SK-N-SH treated with all-trans-retinoic acid at 6 μM for 48 hours (cell line): Measurements from ENCODE around the gene OPA3.

ENCODE experiments used
- ATAC-seq: fragments of 200-7000 bp; cut with Tn5 transposase; 3 replicates; pipeline ENCODE4 v1.9.1; 2020; ENCODE audit warnings: mild to moderate bottlenecking, moderate library complexity
- ARNTL ChIP-seq: fragments of 450-650 bp; formaldehyde crosslinking; IDR thresholded peaks from 2 replicates; pipeline ENCODE4 v1.5.0; 2020; ENCODE audit warnings: low read depth, mild to moderate bottlenecking, moderate library complexity, borderline replicate concordance
- BACH2 ChIP-seq: fragments of 250-450 bp; sonication (Bioruptor Pico); IDR thresholded peaks from 2 replicates; pipeline ENCODE4 v1.9.0; 2021; ENCODE audit warnings: mild to moderate bottlenecking, borderline replicate concordance
- CREB5 ChIP-seq: fragments of 250-450 bp; sonication (Bioruptor Pico); IDR thresholded peaks from 2 replicates; pipeline ENCODE4 v1.5.1; 2020; ENCODE audit warnings: low read depth, mild to moderate bottlenecking, moderate library complexity
- CSDC2 ChIP-seq: fragments of 250-450 bp; sonication (Bioruptor Pico); IDR thresholded peaks from 2 replicates; pipeline ENCODE4 v1.5.0; 2020; ENCODE audit warnings: mild to moderate bottlenecking, moderate library complexity
- CSRNP3 ChIP-seq: fragments of 250-450 bp; sonication (Bioruptor Pico); IDR thresholded peaks from 2 replicates; pipeline ENCODE4 v1.5.1; 2021; ENCODE audit warnings: mild to moderate bottlenecking, moderate library complexity
- ESRRG ChIP-seq: fragments of 250-450 bp; sonication (Bioruptor Pico); IDR thresholded peaks from 2 replicates; pipeline ENCODE4 v1.6.1; 2021; ENCODE audit warnings: mild to moderate bottlenecking
- GLIS3 ChIP-seq: fragments of 250-450 bp; sonication (Bioruptor Pico); IDR thresholded peaks from 2 replicates; pipeline ENCODE4 v1.5.0; 2020; ENCODE audit warnings: mild to moderate bottlenecking, moderate library complexity
- ISL1 ChIP-seq: fragments of 250-450 bp; sonication (Bioruptor Pico); IDR thresholded peaks from 2 replicates; pipeline ENCODE4 v2.1.2; 2022; ENCODE audit warnings: mild to moderate bottlenecking, moderate library complexity
- OSR1 ChIP-seq: fragments of 250-450 bp; sonication (Bioruptor Pico); IDR thresholded peaks from 2 replicates; pipeline ENCODE4 v1.8.0; 2022; ENCODE audit warnings: moderate library complexity, mild to moderate bottlenecking, inconsistent platforms
- PATZ1 ChIP-seq: fragments of 250-450 bp; sonication (Bioruptor Pico); IDR thresholded peaks from 2 replicates; pipeline ENCODE4 v1.8.0; 2020; ENCODE audit warnings: mild to moderate bottlenecking, moderate library complexity, borderline replicate concordance
- POU6F1 ChIP-seq: fragments of 250-450 bp; sonication (Bioruptor Pico); IDR thresholded peaks from 2 replicates; pipeline ENCODE4 v1.8.0; 2021; ENCODE audit warnings: low read depth, mild to moderate bottlenecking, moderate library complexity, borderline replicate concordance
- PPARA ChIP-seq: fragments of 250-450 bp; sonication (Bioruptor Pico); IDR thresholded peaks from 2 replicates; pipeline ENCODE4 v1.5.0; 2020; ENCODE audit warnings: mild to moderate bottlenecking, borderline replicate concordance
- RARB ChIP-seq: fragments of 250-450 bp; sonication (Bioruptor Pico); IDR thresholded peaks from 2 replicates; pipeline ENCODE4 v1.8.0; 2021; ENCODE audit warnings: mild to moderate bottlenecking, moderate library complexity
- TOX ChIP-seq: fragments of 250-450 bp; sonication (Bioruptor Pico); IDR thresholded peaks from 2 replicates; pipeline ENCODE4 v1.8.0; 2021; ENCODE audit warnings: mild to moderate bottlenecking, moderate library complexity, borderline replicate concordance
- TSHZ2 ChIP-seq: fragments of 250-450 bp; sonication (Bioruptor Pico); IDR thresholded peaks from 2 replicates; pipeline ENCODE4 v1.5.0; 2020; ENCODE audit warnings: mild to moderate bottlenecking, moderate library complexity
- ZC3H10 ChIP-seq: fragments of 250-450 bp; sonication (Bioruptor Pico); IDR thresholded peaks from 2 replicates; pipeline ENCODE4 v1.5.1; 2021; ENCODE audit warnings: mild to moderate bottlenecking, moderate library complexity
- ZFP3 ChIP-seq: fragments of 250-450 bp; sonication (Bioruptor Pico); IDR thresholded peaks from 2 replicates; pipeline ENCODE4 v1.5.0; 2020; ENCODE audit warnings: mild to moderate bottlenecking, moderate library complexity
- ZFP30 ChIP-seq: fragments of 450-650 bp; formaldehyde crosslinking; IDR thresholded peaks from 2 replicates; pipeline ENCODE4 v1.5.0; 2022; ENCODE audit warnings: mild to moderate bottlenecking, moderate library complexity
- ZNF70 ChIP-seq: fragments of 450-650 bp; formaldehyde crosslinking; IDR thresholded peaks from 2 replicates; pipeline ENCODE4 v1.5.0; 2020; ENCODE audit warnings: mild to moderate bottlenecking, moderate library complexity
- ZNF8 ChIP-seq: fragments of 450-650 bp; formaldehyde crosslinking; IDR thresholded peaks from 2 replicates; pipeline ENCODE4 v1.5.0; 2020; ENCODE audit warnings: mild to moderate bottlenecking, moderate library complexity

Gene OPA3

GRCh38 chr19:45529420-45529785 is 55.2 kb downstream of the OPA3 start:
- no peak for ATAC-seq
- TF ChIP-seq CREB5 (CRISPR knock-in tag): no peak

- TF ChIP-seq ZC3H10 (CRISPR knock-in tag) (no peak), PATZ1 (CRISPR knock-in tag) (no peak), GLIS3 (no peak), ARNTL (CRISPR knock-in tag) (no peak), ESRRG (CRISPR knock-in tag) (no peak), CSRNP3 (CRISPR knock-in tag) (no peak), OSR1 (CRISPR knock-in tag) (no peak), TSHZ2 (CRISPR knock-in tag) (no peak), TOX (CRISPR knock-in tag) (no peak), CSDC2 (CRISPR knock-in tag) (no peak), RARB (CRISPR knock-in tag) (no peak)
- 0 out of 3 replicates have a peak, but pooled peaks have one; percentile 6 for ATAC-seq
These were observed 55.7 kb downstream of the OPA3 start for GRCh38 chr19:45528744-45529419.

- ATAC-seq: no peak; the same call in 1 of the 3 replicates
- TF ChIP-seq ZFP3 (CRISPR knock-in tag) (no peak), ARNTL (CRISPR knock-in tag) (no peak), ZFP30 (CRISPR knock-in tag) (no peak), ESRRG (CRISPR knock-in tag) (no peak), BACH2 (CRISPR knock-in tag) (no peak), ZNF8 (CRISPR knock-in tag) (no peak), POU6F1 (no peak), CSDC2 (CRISPR knock-in tag) (no peak), CSRNP3 (CRISPR knock-in tag) (no peak), ISL1 (CRISPR knock-in tag) (no peak), PPARA (CRISPR knock-in tag) (no peak), PATZ1 (CRISPR knock-in tag) (no peak; the same call in 1 of the 2 replicates), ZNF70 (no peak), GLIS3 (no peak)
These were observed 56.4 kb downstream of the OPA3 start for GRCh38 chr19:45528149-45528743.
